GM19025 (cell line): ENCODE results near the gene SLC25A42.
"Not testable (repeated sequence)": the region's sequence is repeated elsewhere in the genome, so short reads cannot be mapped to it uniquely, and the experiment has no call there.

ENCODE experiments used
- ATAC-seq: cut with Tn5 transposase; IDR thresholded peaks from one replicate; pipeline ENCODE4 v1.9.1; 2021; ENCODE audit warnings: mild to moderate bottlenecking, low read depth, moderate library complexity; ENCODE audit not compliant: unreplicated experiment

Gene SLC25A42

DNA sequence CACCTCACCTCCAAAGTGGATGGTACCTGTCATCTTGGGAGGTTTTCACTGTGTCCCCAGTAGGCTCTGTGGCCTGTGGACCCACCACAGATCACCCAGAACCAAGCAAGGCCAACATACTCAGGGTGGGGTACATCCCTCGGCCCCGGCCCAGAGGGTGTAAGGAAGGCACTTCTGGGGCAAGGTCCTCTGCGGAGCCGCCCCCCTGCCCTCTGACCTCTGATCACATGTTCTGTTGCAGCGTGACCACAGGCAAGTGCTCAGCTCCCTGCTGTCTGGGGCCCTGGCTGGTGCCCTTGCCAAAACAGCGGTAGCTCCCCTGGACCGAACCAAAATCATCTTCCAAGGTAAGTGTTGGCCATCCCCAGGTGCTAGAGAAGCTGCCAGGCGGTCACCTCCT, 37.7 kb downstream of the SLC25A42 start:
- ATAC-seq: no peak

DNA sequence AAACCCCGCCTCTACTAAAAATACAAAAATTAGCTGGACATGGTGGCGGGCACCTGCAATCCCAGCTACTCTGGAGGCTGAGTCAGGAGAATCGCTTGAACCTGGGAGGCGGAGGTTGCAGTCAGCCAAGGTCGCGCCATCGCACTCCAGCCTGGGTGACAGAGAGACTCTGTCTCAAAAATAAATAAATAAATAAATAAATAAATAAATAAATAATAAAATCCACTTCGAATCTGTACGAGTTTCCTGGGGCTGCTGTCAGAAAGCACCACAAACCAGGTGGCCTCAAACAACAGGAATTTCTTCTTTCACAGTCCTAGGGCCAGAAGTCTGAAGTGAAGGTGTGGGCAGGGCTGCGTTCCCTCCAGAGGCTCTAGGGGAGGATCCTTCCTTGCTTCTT, 38.8 kb downstream of the SLC25A42 start:
- not testable (repeated sequence) for ATAC-seq

DNA sequence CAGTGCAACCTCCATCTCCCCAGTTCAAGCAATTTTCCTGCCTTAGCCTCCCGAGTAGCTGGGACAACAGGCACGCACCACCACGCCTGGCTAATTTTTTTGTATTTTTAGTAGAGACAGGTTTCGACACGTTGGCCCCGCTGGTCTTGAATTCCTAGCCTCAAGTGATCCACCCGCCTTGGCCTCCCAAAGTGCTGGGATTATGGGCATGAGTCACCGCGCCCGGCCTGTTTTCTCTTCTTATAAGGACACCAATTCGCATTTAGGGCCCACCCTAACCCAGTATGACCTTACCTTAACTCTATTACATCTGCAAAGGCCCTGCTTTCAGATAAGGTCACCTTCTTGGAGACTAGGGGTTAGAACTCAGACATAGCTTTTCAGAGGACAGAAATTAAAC, 39.4 kb downstream of the SLC25A42 start:
- ATAC-seq: no peak

DNA sequence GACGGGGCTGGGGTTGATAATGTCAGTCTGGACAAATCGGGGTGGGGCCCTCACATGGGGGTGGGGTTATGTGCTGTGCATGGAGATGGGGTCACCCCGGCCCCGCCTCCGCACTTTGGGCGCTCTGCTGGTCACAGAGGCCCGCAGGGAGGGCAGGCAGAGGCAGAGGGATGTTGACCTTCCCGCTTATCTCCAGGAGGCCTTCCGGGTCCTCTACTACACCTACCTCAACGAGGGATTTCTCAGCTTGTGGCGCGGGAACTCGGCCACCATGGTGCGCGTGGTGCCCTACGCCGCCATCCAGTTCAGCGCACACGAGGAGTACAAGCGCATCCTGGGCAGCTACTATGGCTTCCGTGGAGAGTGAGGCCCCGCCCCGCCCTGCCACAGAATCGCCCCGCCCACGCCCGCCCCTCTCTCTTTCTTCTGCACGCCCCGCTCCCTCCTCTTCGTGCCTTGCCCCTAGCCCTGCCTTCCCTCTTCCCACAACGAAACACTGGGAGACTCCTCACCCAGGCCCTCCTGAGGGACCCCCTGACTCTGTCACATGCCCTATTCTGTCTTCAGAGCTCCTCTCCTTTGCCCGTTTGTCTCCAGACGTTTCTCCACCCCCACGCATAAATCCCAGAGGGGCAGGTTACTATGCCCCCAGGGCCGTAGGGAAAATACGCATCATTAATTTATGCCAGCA, 41.7 kb downstream of the SLC25A42 start:
- no peak for ATAC-seq

DNA sequence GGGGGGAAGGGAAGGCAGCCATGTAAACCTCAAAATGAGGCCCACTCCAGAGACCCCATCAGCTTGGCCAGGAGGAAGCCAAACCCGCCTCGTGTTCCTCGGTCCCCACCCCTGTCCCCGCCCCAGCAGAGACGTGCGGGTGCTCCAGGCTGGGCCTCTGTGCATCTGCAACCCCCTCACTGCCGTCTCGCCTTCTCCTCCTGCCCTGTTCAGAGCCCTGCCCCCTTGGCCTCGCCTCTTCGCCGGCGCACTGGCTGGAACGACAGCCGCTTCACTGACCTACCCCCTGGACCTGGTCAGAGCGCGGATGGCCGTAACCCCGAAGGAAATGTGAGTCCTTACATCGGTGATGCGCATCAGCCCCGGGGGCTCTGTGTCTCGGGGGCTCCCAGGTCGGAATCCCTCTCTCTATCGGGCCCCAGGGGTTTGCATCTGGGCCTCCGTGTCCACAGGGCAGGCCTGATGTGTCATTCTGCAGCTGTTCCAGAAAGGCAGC, 42.3 kb downstream of the SLC25A42 start:
- no peak for ATAC-seq

DNA sequence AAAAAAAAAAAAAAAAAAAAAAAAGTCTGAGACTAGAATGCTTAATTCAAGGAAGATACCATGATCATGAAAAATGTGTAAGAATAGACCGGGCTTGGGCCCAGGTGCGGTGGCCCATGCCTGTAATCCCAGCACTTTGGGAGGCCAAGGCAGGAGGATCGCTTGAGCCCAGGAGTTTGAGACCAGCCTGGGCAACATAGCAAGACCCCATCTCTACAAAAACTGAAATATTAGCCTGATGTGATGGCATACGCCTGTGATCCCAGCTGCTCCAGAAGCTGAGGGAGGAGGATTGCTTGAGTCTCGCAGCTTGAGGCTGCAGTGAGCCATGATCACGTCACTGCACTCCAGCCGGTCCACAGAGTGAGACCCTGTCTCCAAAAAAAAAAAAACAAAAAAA, 43.1 kb downstream of the SLC25A42 start:
- ATAC-seq: not testable (repeated sequence)

DNA sequence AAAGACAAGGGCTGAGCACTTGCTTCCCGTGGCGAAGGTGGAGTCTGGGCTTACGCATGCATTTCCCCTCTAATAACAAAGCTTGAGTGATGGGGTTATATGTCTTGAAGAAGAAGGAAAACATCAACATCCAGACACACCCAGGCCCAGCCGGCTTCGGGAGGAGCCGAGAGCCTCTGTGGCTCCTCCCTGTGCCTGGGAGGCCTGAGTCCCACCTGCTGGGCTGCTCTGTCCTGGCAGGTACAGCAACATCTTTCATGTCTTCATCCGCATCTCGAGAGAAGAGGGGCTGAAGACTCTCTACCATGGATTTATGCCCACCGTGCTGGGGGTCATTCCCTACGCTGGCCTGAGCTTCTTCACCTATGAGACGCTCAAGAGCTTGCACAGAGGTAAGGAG, 43.9 kb downstream of the SLC25A42 start:
- no peak for ATAC-seq

DNA sequence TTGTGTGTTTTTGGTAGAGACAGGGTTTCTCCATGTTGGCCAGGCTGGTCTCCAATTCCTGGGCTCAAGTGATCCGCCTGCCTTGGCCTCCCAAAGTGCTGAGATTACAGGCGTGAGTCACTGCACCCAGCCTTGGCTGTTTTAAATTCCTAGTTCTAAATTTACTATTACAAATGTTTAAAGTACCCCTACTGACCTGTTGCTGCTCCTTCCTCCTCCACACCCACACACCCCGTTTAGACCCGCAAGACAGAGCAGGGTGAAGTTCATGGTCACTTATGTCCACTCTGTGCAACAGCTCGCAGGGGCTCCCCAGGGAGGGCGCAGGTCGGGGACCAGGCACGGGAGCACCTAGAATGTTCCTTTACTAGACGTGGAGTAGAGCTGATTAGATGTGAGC, 45.8 kb downstream of the SLC25A42 start:
- no peak for ATAC-seq

DNA sequence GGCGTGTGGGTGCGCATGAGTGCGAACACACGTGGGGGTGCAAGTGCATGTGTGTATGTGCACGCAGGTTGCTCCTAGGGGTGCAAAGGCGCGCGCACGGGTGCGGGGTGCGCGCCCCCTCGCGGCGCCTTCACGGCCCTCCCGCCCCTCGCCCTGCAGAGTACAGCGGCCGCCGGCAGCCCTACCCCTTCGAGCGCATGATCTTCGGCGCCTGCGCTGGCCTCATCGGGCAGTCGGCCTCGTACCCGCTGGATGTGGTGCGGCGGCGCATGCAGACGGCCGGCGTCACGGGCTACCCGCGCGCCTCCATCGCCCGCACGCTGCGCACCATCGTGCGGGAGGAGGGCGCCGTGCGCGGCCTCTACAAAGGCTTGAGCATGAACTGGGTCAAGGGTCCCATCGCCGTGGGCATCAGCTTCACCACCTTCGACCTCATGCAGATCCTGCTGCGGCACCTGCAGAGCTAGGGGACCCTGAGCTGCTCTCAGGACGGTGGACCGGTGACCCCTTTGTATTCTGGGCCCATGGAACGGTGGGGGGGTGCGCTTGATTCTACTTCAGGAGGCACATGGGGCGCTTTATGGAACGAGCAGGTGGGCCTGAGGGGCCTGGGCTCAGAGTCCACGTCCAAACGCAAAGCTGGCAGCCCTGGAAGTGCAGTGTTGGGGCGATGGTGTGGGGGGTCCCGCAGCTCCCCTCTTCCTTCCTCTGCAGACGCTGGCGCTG, 46.8 kb downstream of the SLC25A42 start:
- no peak for ATAC-seq

DNA sequence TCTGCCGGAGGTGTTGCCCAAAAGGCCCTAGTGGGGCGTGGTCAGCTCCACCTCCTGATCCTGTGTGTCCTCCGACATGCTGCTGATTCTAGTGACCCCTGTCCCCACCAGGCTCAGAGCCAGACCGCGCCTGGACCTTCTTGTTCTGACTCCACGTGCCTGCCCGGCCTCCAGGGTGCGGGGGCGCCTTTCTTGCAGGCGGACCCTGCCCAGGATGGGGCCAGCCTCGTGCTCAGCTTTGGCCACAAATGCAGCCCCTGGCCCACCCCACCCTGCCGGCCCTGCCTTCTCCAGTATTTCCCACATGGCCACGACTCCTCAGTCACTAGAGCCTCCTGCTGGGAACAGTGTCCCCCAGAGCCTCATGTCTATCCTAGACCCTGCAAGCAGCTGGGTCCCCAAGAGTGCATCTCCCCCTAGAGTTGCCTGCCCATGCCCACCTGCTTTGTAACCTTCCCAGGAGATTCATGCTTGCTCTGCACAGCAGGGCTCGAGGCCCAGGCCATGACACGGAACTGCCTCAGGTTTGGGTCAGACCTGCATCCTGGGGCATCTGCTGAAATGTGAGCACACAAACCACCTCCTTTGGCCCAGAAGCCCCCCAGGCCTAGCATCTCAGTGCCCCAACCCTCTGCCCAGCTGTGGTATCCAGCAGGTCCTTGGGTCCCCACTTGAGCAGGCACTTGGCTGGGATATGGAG, 47.5 kb downstream of the SLC25A42 start:
- no peak for ATAC-seq

DNA sequence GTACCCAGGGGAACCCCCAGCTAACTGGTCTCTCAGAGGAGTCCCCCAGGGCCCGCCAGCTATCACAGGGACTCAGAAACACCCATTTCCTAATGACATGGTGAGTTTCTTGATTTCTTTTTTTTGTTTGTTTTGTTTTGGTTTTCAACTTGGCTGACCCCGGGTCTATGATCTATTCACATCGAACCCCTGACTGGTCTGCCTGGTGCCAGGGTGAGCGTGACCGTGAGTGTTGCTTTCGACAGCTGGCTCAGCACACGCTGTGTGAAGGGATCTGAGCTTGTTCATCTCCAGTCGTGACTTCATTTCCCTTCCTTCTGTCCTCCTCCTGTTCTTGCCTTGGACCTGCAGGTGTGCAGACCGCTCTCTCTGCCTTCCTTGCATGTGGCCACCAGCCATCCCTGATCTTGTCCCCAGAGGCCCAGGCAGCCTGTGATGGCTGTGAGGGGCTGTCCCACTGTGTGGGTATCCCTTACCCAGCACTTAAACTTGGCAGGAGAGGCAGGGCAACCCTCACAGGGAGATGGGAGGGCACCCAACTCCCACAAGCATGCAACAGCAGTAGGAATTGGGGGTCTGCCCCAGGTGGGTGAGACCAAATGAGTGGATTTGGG, 48.3 kb downstream of the SLC25A42 start:
- no peak for ATAC-seq

DNA sequence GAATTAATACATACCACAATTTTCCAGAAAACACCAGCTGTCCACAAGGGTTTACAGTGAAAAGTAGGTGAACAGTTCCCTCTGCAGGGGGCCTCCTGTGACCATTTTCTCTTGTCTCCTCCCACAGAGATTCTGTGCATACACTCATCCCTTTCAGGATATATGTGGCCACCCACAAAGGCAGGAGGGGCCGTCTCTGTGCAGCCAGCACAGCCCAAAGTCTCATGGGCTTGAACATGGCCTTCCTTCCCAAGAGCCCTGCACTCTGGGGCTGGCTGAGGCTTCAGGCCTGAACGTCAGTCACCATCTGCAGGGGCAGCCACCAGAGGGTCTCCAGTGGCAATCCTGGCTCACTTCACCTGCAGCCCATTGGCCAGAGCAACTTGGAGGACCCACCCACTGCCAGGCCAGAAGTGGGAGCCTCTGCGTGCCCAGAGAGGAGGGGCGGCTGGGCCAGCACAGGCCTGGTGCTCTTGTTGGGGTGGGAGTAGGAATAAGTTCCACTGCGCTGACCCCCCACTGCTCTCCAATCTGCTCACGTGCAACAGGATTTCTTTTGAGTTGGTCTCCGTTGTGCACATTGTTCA, 49.3 kb downstream of the SLC25A42 start:
- ATAC-seq: no peak

DNA sequence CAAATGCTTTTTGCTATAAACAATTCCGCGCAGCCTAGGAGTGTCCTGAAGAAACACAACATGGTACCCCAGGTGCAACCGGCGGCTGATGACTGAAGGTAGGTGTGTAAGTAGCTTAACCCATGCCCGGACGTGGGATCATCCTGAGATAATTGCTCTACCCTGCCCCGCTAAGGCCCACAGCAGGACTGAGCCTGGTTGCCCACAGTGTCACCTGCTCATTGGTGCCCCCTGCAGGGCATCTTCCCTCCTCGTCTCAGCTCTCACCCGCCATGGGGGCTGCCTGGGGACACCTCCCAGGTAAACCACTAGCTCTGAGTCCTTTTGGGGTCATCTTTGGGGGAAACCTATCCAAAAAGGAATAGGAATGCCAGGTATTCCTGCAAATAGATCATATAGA, 52.2 kb downstream of the SLC25A42 start:
- ATAC-seq: no peak

DNA sequence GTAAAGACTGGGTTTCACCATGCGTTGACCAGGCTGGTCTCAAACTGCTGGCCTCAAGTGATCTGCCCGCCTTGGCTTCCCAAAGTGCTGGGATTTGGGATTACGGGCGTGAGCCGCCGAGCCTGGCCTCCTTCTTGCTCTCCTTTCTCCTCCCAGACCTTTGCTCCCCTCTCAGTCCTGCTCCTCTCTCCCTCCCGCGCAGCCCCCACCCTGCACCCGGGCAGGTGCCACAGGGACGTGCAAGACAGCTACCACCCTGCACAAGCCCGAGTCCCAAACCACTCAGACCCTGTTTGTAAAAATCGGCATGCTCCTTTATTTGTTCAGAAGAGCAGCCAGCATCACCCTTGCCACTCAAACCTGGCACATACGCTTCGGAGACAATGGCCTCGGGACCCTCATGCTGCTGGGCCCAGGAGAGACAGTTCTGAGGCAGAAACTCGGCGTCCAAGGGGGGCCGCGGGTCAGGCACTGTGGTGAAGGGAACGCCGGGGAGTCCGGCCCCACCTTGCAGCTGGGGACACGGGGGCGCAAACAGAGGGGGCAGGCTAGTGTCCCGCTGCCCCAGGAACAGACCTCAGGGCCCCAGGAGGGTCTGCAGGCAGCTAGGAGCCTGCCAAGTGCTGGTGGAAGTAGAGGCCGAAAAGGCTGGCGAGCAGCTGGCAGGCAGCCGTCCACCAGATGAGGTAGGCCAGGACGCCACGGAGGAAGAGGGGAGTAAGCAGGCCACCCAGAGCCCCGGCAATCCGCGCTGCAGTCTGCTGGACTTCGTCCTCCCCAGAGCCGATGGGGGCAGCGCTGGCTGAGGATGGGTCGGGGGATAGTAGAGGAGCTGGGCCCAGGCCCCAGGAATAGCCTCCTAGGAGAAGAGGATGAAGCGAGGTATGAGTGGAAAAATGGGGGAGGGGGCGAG, 55.8 kb downstream of the SLC25A42 start:
- ATAC-seq: no peak

DNA sequence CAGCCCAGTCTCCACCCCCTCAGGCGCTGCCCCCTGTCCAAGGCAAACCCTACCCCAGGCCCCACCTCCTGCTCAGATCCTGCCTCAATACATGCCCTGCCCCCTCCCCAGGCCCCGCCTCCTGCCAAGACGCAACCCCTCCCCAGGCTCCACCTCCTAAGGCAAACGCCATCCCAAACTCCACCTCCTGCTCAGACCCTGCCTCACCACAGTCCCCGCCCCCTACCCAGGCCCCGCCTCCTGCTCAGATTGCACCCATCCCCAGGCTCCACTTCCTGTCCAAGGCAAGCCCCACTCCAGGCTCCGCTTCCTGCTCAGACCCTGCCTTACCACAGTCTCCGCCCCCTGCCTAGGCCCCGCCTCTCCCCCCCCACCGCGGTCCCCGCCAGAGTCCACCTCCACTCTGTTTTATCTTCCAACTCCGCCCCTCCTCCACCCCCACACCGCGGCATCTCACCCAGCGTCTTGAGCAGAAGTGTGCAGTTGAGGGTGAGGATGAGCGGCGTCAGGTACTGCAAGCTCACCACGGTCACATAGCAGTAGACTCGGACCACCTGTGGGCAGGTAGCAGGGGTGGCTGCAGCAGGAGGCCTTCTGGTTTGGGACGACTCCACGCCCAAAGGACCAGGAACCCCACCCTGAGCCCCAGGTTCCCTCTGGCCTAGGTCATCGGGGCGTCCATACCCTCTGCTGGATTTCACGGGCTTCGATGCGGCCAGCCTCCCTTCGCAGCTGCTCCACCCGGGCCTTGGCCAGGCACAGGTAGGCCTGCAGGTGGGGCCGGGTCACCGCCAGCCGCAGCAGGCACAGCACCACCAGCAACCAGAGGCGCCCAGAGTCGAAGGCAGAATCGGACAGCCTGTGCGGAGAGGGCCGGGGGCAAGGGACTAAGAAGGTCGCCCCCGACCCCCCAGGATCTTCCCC, 56.8 kb downstream of the SLC25A42 start:
- no peak for ATAC-seq

DNA sequence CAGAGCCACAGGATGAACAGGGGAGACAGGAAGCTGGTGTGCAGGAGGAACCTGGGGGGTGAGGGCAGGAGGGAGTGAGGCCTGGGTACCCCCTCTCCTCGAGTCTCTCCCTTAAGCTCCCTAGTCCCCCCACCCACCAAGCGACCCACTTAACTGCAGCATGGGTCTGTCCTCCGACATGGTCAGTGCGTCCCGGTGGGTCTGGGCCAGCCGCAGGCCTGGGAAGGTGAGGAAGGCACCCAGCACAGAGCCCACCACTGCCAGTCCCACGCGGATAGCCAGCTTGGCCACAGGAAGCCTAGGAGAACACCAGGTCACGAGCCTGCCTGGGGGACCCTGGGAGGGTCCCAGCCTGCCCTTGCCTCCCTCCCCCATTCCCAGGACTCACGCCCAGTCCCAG, 57.6 kb downstream of the SLC25A42 start:
- ATAC-seq: no peak

DNA sequence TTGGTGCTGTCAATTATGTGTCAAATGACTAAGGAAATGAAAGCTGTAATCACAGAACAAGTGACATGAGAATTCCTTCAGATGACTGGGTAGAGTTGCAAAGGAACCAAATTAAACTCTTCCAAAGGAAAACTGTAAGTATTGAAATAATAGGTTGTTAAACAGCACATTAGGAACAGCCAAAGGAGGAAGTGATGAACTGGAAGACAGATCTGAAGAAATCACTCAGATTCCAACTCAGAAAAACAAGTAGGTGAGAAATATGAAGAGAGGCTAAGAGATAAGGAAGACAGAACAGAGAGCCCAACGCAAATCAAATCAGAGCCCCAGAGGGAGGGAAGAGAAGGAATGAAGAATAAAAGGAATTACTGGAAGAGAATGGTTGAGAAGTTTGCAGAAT, 59.1 kb downstream of the SLC25A42 start:
- ATAC-seq: no peak

DNA sequence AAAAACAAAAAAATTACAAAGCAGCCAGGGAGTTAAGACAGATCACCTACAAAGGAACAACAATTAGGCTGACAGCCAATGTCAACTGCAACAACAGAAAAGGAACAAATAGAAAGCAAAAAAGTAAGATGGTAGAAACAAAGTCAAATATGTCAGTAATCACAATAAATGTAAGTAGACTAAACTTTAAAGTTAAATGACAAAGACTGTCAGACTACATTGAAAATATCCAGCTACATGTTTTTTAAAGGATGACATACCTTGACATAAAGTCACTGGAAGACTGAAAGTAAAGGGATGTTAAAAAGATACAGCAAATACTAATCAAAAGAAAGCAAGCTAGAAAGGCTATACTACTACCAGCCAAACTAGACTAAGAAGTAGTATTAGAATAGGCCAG, 59.6 kb downstream of the SLC25A42 start:
- ATAC-seq: no peak

DNA sequence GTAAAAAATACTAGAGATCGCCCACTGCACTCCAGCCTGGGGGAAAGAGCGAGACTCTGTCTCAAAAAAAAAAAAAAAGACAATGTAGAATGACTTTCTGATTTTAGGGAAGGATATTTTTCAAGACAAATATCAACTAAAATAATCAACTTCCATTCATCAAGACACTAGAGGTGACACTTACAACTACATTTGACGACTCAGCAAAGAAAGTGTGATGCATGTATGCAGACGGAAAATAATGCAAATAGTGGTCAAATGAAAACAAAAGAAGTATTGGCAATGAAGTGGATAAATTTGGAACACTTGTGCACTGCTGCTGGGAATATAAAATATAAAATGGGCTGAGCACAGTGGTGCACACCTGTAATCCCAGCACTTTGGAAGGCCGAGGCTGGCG, 62.3 kb downstream of the SLC25A42 start:
- ATAC-seq: no peak
